ENCODE measurements around the gene PMEL. TPM values are rescaled to one million over a fixed set of nuclear protein-coding genes. Genes with fewer than 3 reads are reported as not detected.
"Not testable (repeated sequence)": the region's sequence is repeated elsewhere in the genome, so short reads cannot be mapped to it uniquely, and the experiment has no call there.

The PMEL gene
- total RNA-seq, 2 experiments from 2014 or later: 1.4 to 2.4 TPM

- H3K4me1 ChIP-seq (ENCODE audit: insufficient read depth, low read length, poor library complexity, severe bottlenecking): no peaks in the 10 kb centered on the region
- no peaks in the 10 kb centered on the region for H3K9me2 ChIP-seq (ENCODE audit: insufficient read depth, low read length)
- TF ChIP-seq CTCF (conservative IDR thresholded peaks at IDR 0.05; ENCODE audit: low read length) (no peak), EZH2phosphoT487 (IDR thresholded peaks at IDR 0.05; ENCODE audit: borderline replicate concordance, low read depth, low read length) (no peak)
- BruUV-seq (replicated peaks): no TSS peak
- H3K4me3 ChIP-seq (ENCODE audit: low read depth, low read length, poor library complexity, severe bottlenecking): no peak overlapping the region
- no peak overlapping the region for H2AFZ ChIP-seq (ENCODE audit: low read length)
- POLR2A ChIA-PET: interaction anchor here (0.5 to 0.6 kb wide), 2 partner anchors 63 to 1464 kb away, joined by 3 read pairs; no protein-coding TSS in a partner anchor
- no peak overlapping the region for H3K4me2 ChIP-seq (ENCODE audit: low read length)
- no peaks in the 10 kb centered on the region for H3K79me2 ChIP-seq (ENCODE audit: insufficient read depth, low read depth, low read length)
- no peaks in the 10 kb centered on the region for H4K20me1 ChIP-seq (ENCODE audit: insufficient read depth, low read length)
- H3K36me3 ChIP-seq (ENCODE audit: insufficient read depth, low read length): no peaks in the 10 kb centered on the region
- no peak for DNase-seq (ENCODE audit: low spot score)
- CTCF ChIA-PET (ENCODE audit: unreplicated experiment): no interaction called here
- H3K9me3 ChIP-seq (ENCODE audit: low read length): no peaks in the 10 kb centered on the region
- no peak overlapping the region for H3K27ac ChIP-seq (ENCODE audit: low read depth, low read length, poor library complexity, severe bottlenecking)
- intact Hi-C loops (cut with micrococcal nuclease; ENCODE audit: unreplicated experiment): no loop called here
These were observed 35.8 kb upstream of the PMEL start for GRCh38 chr12:56001487-56002100.

- H3K36me3 ChIP-seq (ENCODE audit: insufficient read depth, low read length); H3K9me3 ChIP-seq (ENCODE audit: low read length); DNase-seq (ENCODE audit: low spot score); H2AFZ ChIP-seq (ENCODE audit: low read length); BruUV-seq (replicated peaks); intact Hi-C loops (cut with micrococcal nuclease; ENCODE audit: unreplicated experiment); H3K4me3 ChIP-seq (ENCODE audit: low read depth, low read length, poor library complexity, severe bottlenecking); H3K4me1 ChIP-seq (ENCODE audit: insufficient read depth, low read length, poor library complexity, severe bottlenecking); H3K9me2 ChIP-seq (ENCODE audit: insufficient read depth, low read length); CTCF ChIA-PET (ENCODE audit: unreplicated experiment); H4K20me1 ChIP-seq (ENCODE audit: insufficient read depth, low read length); H3K79me2 ChIP-seq (ENCODE audit: insufficient read depth, low read depth, low read length); H3K27ac ChIP-seq (ENCODE audit: low read depth, low read length, poor library complexity, severe bottlenecking); H3K4me2 ChIP-seq (ENCODE audit: low read length): not testable (repeated sequence)
- POLR2A ChIA-PET: interaction anchor here (1.0 kb wide), 1 partner anchor 26 kb away, joined by 3 read pairs; the partner anchor contains the start of gene RAB5B
These were observed 34.2 kb upstream of the PMEL start for GRCh38 chr12:55999999-56000540.

GRCh38 chr12:55999522-55999921, 33.7 kb upstream of the PMEL start:
- intact Hi-C loops (cut with micrococcal nuclease; ENCODE audit: unreplicated experiment); H3K4me2 ChIP-seq (ENCODE audit: low read length); H2AFZ ChIP-seq (ENCODE audit: low read length); H4K20me1 ChIP-seq (ENCODE audit: insufficient read depth, low read length); BruUV-seq (replicated peaks); H3K9me3 ChIP-seq (ENCODE audit: low read length); H3K4me3 ChIP-seq (ENCODE audit: low read depth, low read length, poor library complexity, severe bottlenecking); DNase-seq (ENCODE audit: low spot score); H3K36me3 ChIP-seq (ENCODE audit: insufficient read depth, low read length); H3K9me2 ChIP-seq (ENCODE audit: insufficient read depth, low read length); H3K4me1 ChIP-seq (ENCODE audit: insufficient read depth, low read length, poor library complexity, severe bottlenecking); H3K27ac ChIP-seq (ENCODE audit: low read depth, low read length, poor library complexity, severe bottlenecking); H3K79me2 ChIP-seq (ENCODE audit: insufficient read depth, low read depth, low read length): not testable (repeated sequence)
- ChIA-PET POLR2A (interaction anchor here (1.0 kb wide), 2 partner anchors 26 to 69 kb away, joined by 3 read pairs; partner anchors contain the start of genes DGKA and RAB5B), CTCF (ENCODE audit: unreplicated experiment) (interaction anchor here (0.6 kb wide), 1 partner anchor 27 kb away, joined by 3 read pairs; no protein-coding TSS in a partner anchor)
